H1 (cell line): ENCODE measurements around the gene PRKAR1B. TPM values are rescaled to one million over a fixed set of nuclear protein-coding genes. Genes with fewer than 3 reads are reported as not detected.

Source experiments
- CTCF ChIA-PET: fragments of 300-600 bp; sonication (Branson Sonifier 250); formaldehyde crosslinking; loops from one replicate; lab custom pipeline; 2021; ENCODE audit not compliant: partially characterized antibody; lab: Charles Lee
- POLR2A ChIA-PET: fragments of 300-600 bp; sonication (Branson Sonifier 250); formaldehyde crosslinking; loops from one replicate; lab custom pipeline; 2021; ENCODE audit warnings: inconsistent platforms; ENCODE audit not compliant: partially characterized antibody; lab: Charles Lee
- DNase-seq, 2 experiments: peaks; one replicate each; pipeline versions ENCODE4 v3.0.0 to v3.0.0-alpha.2; 2010 to 2022; ENCODE audit warnings: low spot score in 2 of 2, low read depth in 1 of 2, mixed read lengths in 1 of 2
- FAIRE-seq: peaks from 2 replicates; lab custom pipeline; 2011; peaks lifted over from hg19 to GRCh38; lab: Jason Lieb, UNC
- H2AFZ ChIP-seq: 2 replicates; pipeline ENCODE4 v1.8.1; 2012; ENCODE audit warnings: low read length, inconsistent platforms
- H2AK5ac ChIP-seq: 2 replicates; pipeline ENCODE4 v1.6.1; 2013; ENCODE audit warnings: low read depth, low read length
- H2BK120ac ChIP-seq: replicated peaks from 2 replicates; pipeline ENCODE3; 2013; ENCODE audit warnings: low read depth, low read length, inconsistent platforms
- H2BK12ac ChIP-seq: 2 replicates; pipeline ENCODE4 v1.6.1; 2013; ENCODE audit warnings: low read depth, low read length
- H2BK15ac ChIP-seq: 2 replicates; pipeline ENCODE4 v1.6.1; 2013; ENCODE audit warnings: low read length
- H2BK20ac ChIP-seq: 2 replicates; pipeline ENCODE4 v1.6.1; 2013; ENCODE audit warnings: low read length
- H2BK5ac ChIP-seq: 2 replicates; pipeline ENCODE4 v1.6.1; 2013; ENCODE audit warnings: low read depth, low read length
- H3K14ac ChIP-seq: 2 replicates; pipeline ENCODE4 v1.6.1; 2013; ENCODE audit warnings: inconsistent platforms; ENCODE audit not compliant: insufficient read length
- H3K18ac ChIP-seq: 2 replicates; pipeline ENCODE4 v1.6.1; 2013; ENCODE audit warnings: low read length; ENCODE audit errors: extremely low read depth
- H3K23ac ChIP-seq: 2 replicates; pipeline ENCODE4 v1.6.1; 2013; ENCODE audit warnings: inconsistent platforms; ENCODE audit not compliant: insufficient read length
- H3K23me2 ChIP-seq: 2 replicates; pipeline ENCODE4 v1.6.1; 2013; ENCODE audit warnings: low read depth, low read length
- H3K27ac ChIP-seq: 2 replicates; pipeline ENCODE4 v1.6.1; 2011; ENCODE audit warnings: low read depth, low read length, inconsistent platforms
- H3K27me3 ChIP-seq, 4 experiments: replicated peaks in 1 of 4; 1 replicate in 1 of 4; 2 replicates in 3 of 4; pipeline versions ENCODE4 v1.6.1 to v1.8.1; 2011 to 2013; ENCODE audit warnings: low read length in 3 of 4, mild to moderate bottlenecking in 3 of 4, inconsistent platforms in 2 of 4, mixed read lengths in 2 of 4, moderate library complexity in 1 of 4; ENCODE audit not compliant: control insufficient read depth in 3 of 4, insufficient read depth in 3 of 4; ENCODE audit errors: extremely low read depth in 1 of 4
- H3K36me3 ChIP-seq, 4 experiments: 2 replicates each; pipeline versions ENCODE4 v1.6.1 to v1.8.1; 2011 to 2013; ENCODE audit warnings: mild to moderate bottlenecking in 4 of 4, low read length in 3 of 4, moderate library complexity in 2 of 4, control low read depth in 1 of 4, inconsistent platforms in 1 of 4; ENCODE audit not compliant: insufficient read depth in 4 of 4, control insufficient read depth in 2 of 4
- H3K4ac ChIP-seq: replicated peaks from 2 replicates; pipeline ENCODE3; 2013; ENCODE audit warnings: low read length, low read depth, mixed read lengths, inconsistent platforms; ENCODE audit not compliant: insufficient read length
- H3K4me1 ChIP-seq, 4 experiments: replicated peaks in 1 of 4; 1 replicate in 1 of 4; 2 replicates in 3 of 4; pipeline versions ENCODE4 v1.6.1 to v1.8.1; 2011 to 2013; ENCODE audit warnings: low read length in 3 of 4, inconsistent platforms in 2 of 4, mixed read lengths in 1 of 4; ENCODE audit not compliant: insufficient read depth in 4 of 4, control insufficient read depth in 3 of 4
- H3K4me2 ChIP-seq, 2 experiments: 2 replicates each; pipeline versions ENCODE4 v1.6.1 to v1.8.1; 2011 to 2013; ENCODE audit warnings: low read depth in 2 of 2, low read length in 2 of 2, control low read depth in 1 of 2, inconsistent platforms in 1 of 2, mild to moderate bottlenecking in 1 of 2; ENCODE audit not compliant: insufficient read depth in 1 of 2
- H3K4me3 ChIP-seq, 4 experiments: fragments of 200-600, 300-600 bp in 1 of 4; sonication (generic), shearing (Covaris generic), sonication (Bioruptor Twin) in 1 of 4; 2 replicates each; pipeline versions ENCODE4 v1.5.1 to v1.8.1; 2011 to 2016; ENCODE audit warnings: low read length in 4 of 4, low read depth in 3 of 4, control low read depth in 2 of 4, inconsistent platforms in 2 of 4, mild to moderate bottlenecking in 2 of 4, mixed read lengths in 1 of 4, moderate library complexity in 1 of 4; ENCODE audit not compliant: insufficient read depth in 2 of 4; ENCODE audit errors: extremely low read depth in 1 of 4
- H3K56ac ChIP-seq: replicated peaks from 2 replicates; pipeline ENCODE3; 2013; ENCODE audit warnings: low read depth, mild to moderate bottlenecking, mixed read lengths, low read length, inconsistent platforms; ENCODE audit not compliant: insufficient read length
- H3K79me1 ChIP-seq: 2 replicates; pipeline ENCODE4 v1.6.1; 2013; ENCODE audit warnings: low read depth, low read length, control low read depth
- H3K79me2 ChIP-seq, 2 experiments: 2 replicates each; pipeline versions ENCODE4 v1.6.1 to v1.8.1; 2012 to 2013; ENCODE audit warnings: low read length in 2 of 2, mild to moderate bottlenecking in 2 of 2, inconsistent platforms in 1 of 2; ENCODE audit not compliant: insufficient read depth in 2 of 2, control insufficient read depth in 1 of 2
- H3K9ac ChIP-seq, 4 experiments: replicated peaks in 1 of 4; 1 replicate in 1 of 4; 2 replicates in 3 of 4; pipeline versions ENCODE4 v1.6.1 to v1.8.1; 2011 to 2013; ENCODE audit warnings: low read depth in 3 of 4, low read length in 3 of 4, control low read depth in 2 of 4, mild to moderate bottlenecking in 2 of 4, moderate library complexity in 2 of 4, inconsistent platforms in 1 of 4; ENCODE audit errors: extremely low read depth in 1 of 4
- H3K9me3 ChIP-seq, 2 experiments: 2 replicates each; pipeline versions ENCODE4 v1.6.1 to v1.8.1; 2012 to 2013; ENCODE audit warnings: mild to moderate bottlenecking in 2 of 2, moderate library complexity in 2 of 2, control low read depth in 1 of 2, inconsistent platforms in 1 of 2, low read depth in 1 of 2, low read length in 1 of 2, mixed read lengths in 1 of 2; ENCODE audit not compliant: insufficient read depth in 2 of 2
- H4K20me1 ChIP-seq, 2 experiments: replicated peaks in 1 of 2; 2 replicates each; pipeline versions ENCODE3 to v1.8.1; 2011 to 2013; ENCODE audit warnings: inconsistent platforms in 2 of 2, low read length in 2 of 2, mild to moderate bottlenecking in 1 of 2; ENCODE audit not compliant: insufficient read depth in 2 of 2, control insufficient read depth in 1 of 2
- H4K5ac ChIP-seq: 2 replicates; pipeline ENCODE4 v1.6.1; 2013; ENCODE audit warnings: low read length, low read depth, mixed read lengths, inconsistent platforms; ENCODE audit not compliant: insufficient read length
- H4K8ac ChIP-seq: 2 replicates; pipeline ENCODE4 v1.8.0; 2013; ENCODE audit warnings: mild to moderate bottlenecking, moderate library complexity, low read length, inconsistent platforms; ENCODE audit not compliant: insufficient read depth; ENCODE audit errors: extremely low read depth
- H4K91ac ChIP-seq: replicated peaks from 2 replicates; pipeline ENCODE3; 2013; ENCODE audit warnings: low read length, mixed read lengths, inconsistent platforms; ENCODE audit not compliant: insufficient read length
- RNF2 ChIP-seq: fragments of 200-900, 300-1000 bp; sonication (generic); IDR thresholded peaks from 2 replicates; pipeline ENCODE4 v1.7.1; 2016; ENCODE audit warnings: borderline replicate concordance, low read depth, mild to moderate bottlenecking, antibody characterized with exemption, low read length; ENCODE audit not compliant: poor library complexity, severe bottlenecking; ENCODE audit errors: missing control alignments
- WGBS, 2 experiments: shearing (Covaris generic) in 1 of 2; methylation state at CpG; one replicate each; pipeline versions ENCODE4 v1.1.6 to v1.1.7; 2013 to 2015; ENCODE audit warnings: low lambda C conversion rate in 2 of 2, mixed read lengths in 2 of 2, inconsistent platforms in 1 of 2, low coverage in 1 of 2, missing lambda C conversion rate in 1 of 2; ENCODE audit not compliant: insufficient replicate concordance in 2 of 2, insufficient coverage in 1 of 2, insufficient read length in 1 of 2; ENCODE audit errors: extremely low coverage in 1 of 2, missing lambda C conversion rate in 1 of 2; 5-methylcytosine and 5-hydroxymethylcytosine counted together
- polyA plus RNA-seq, 7 experiments: library from polyadenylated mRNA; depleted of rRNA in 3 of 7; stranded (reverse) in 5 of 7; unstranded in 2 of 7; fragments of >200 nt in 5 of 7; fragments of 200-250 nt in 2 of 7; gene quantifications; 1 replicate in 5 of 7; 2 replicates in 1 of 7; 4 replicates in 1 of 7; pipeline versions ENCODE4 v1.2.1 to v1.2.3, GENCODE V29; 2011 to 2013; ENCODE audit warnings: missing spikeins in 2 of 7, mixed read lengths in 2 of 7
- total RNA-seq: library from RNA; stranded (reverse); fragmentation: NEBNext Ultra II Directional; extraction: Animal tissue kit (Norgen Biotek cat#: 25700); gene quantifications from 2 replicates; pipeline ENCODE4 v1.2.1, GENCODE V29; 2021

Gene PRKAR1B
- total and polyA plus RNA-seq, 2 of the 8 experiments (the other 6 are each of a cell fraction or from before 2014, with no cell fraction given): 12.3 to 55.7 TPM

GRCh38 chr7:738241-738640 lies 11.2 kb upstream of the PRKAR1B start:
- Histone ChIP-seq H4K5ac (no peak overlapping the region), H3K14ac (no peak overlapping the region), H3K36me3 (peaks cover 3 to 14% (median 6%) of the 10 kb centered on the region in 4 experiments; a peak in 6 of 8 replicates), H2BK120ac (no peak overlapping the region), H2BK5ac (no peak overlapping the region), H2AK5ac (no peak overlapping the region), H2BK15ac (no peak overlapping the region), H3K56ac (no peak overlapping the region), H2BK12ac (no peak overlapping the region), H3K4ac (no peak overlapping the region), H3K4me3 (no peak overlapping the region), H3K79me1 (peaks cover 13% of the 10 kb centered on the region), H2BK20ac (no peak overlapping the region), H3K27ac (no peak overlapping the region), H2AFZ (no peak overlapping the region), H3K9me3 (peaks cover 9 to 16% of the 10 kb centered on the region in 2 experiments; a peak in 3 of 4 replicates), H3K23me2 (no peaks in the 10 kb centered on the region), H3K4me1 (no peaks in the 10 kb centered on the region), H3K18ac (no peak overlapping the region), H3K27me3 (no peaks in the 10 kb centered on the region), H4K8ac (no peak overlapping the region), H4K20me1 (peaks cover 0 to 13% of the 10 kb centered on the region in 2 experiments), H3K9ac (no peak overlapping the region), H3K79me2 (peaks cover 13 to 61% of the 10 kb centered on the region in 2 experiments), H4K91ac (no peak overlapping the region), H3K23ac (no peak overlapping the region), H3K4me2 (no peak overlapping the region)
- CTCF ChIA-PET: interaction anchor here (0.7 to 1.3 kb wide), 2 partner anchors 31 to 48 kb away, joined by 3 read pairs; no protein-coding TSS in a partner anchor
- no peak for TF ChIP-seq RNF2
- FAIRE-seq (no peak), DNase-seq (no peak)
- WGBS, 2 experiments: 85% methylated on average over 5 of the region's 5 CpGs; no CpG with 5 or more reads in 1 of the 2 experiments
- POLR2A ChIA-PET: no interaction called here
